Activated naive CD4-positive, alpha-beta T cell treated with anti-CD3 and anti-CD28 coated beads for 36 hours (primary cell): ENCODE measurements around the gene AGRP. TPM values are rescaled to one million over a fixed set of nuclear protein-coding genes. Genes with fewer than 3 reads are reported as not detected.

Experiments
- CTCF ChIA-PET: fragments of 350-600 bp; sonication (Branson Sonifier 250); formaldehyde crosslinking; loops from one replicate; lab custom pipeline; 2021; ENCODE audit warnings: antibody characterized with exemption; lab: Charles Lee
- DNase-seq: peaks from one replicate; pipeline ENCODE4 v3.0.0-alpha.2; 2020
- H3K27ac Mint-ChIP-seq: one replicate; pipeline ENCODE4 v1.8.0; 2021; ENCODE audit warnings: mild to moderate bottlenecking, mixed read lengths
- H3K27me3 Mint-ChIP-seq: one replicate; pipeline ENCODE4 v1.8.0; 2021; ENCODE audit warnings: low read depth, mixed read lengths
- H3K36me3 Mint-ChIP-seq: one replicate; pipeline ENCODE4 v1.8.0; 2021; ENCODE audit warnings: low read depth, mixed read lengths
- H3K4me1 Mint-ChIP-seq: one replicate; pipeline ENCODE4 v1.8.0; 2021; ENCODE audit warnings: low read depth, mixed read lengths
- H3K4me3 Mint-ChIP-seq: one replicate; pipeline ENCODE4 v1.8.0; 2021; ENCODE audit warnings: mild to moderate bottlenecking, moderate library complexity, mixed read lengths
- H3K9me3 Mint-ChIP-seq: one replicate; pipeline ENCODE4 v1.8.0; 2021; ENCODE audit warnings: mixed read lengths
- intact Hi-C: fragments of 100-400 bp; cut with micrococcal nuclease; formaldehyde crosslinking; loops from one replicate; pipeline ENCODE4 v1.15.1; 2023
- total RNA-seq, 2 experiments: library from RNA; stranded (reverse); gene quantifications; one replicate each; pipeline ENCODE4 v1.2.3, GENCODE V29; 2021

AGRP gene
- total RNA-seq, 2 experiments from 2014 or later = not detected

GRCh38 chr16:67474551-67475455 lies 8.5 kb downstream of the AGRP start:
- Mint-ChIP-seq H3K4me1 (peaks cover 47% of the 10 kb centered on the region), H3K36me3 (peaks cover 2% of the 10 kb centered on the region), H3K4me3 (no peak overlapping the region), H3K27me3 (no peaks in the 10 kb centered on the region), H3K9me3 (no peaks in the 10 kb centered on the region), H3K27ac (no peak overlapping the region)
- intact Hi-C loops = no loop called here
- CTCF ChIA-PET = interaction anchor here (1.0 to 2.6 kb wide), 3 partner anchors 8 to 47 kb away, joined by 3 to 10 read pairs (median 7); no protein-coding TSS in a partner anchor
- no peak for DNase-seq

GRCh38 chr16:67471758-67472384 lies 11.5 kb downstream of the AGRP start:
- H3K27me3 Mint-ChIP-seq = no peaks in the 10 kb centered on the region
- no peaks in the 10 kb centered on the region for H3K9me3 Mint-ChIP-seq
- H3K27ac Mint-ChIP-seq = no peak overlapping the region
- peaks cover 31% of the 10 kb centered on the region for H3K4me1 Mint-ChIP-seq
- intact Hi-C loops = no loop called here
- no peak overlapping the region for H3K4me3 Mint-ChIP-seq
- H3K36me3 Mint-ChIP-seq = no peaks in the 10 kb centered on the region
- no peak for DNase-seq
- CTCF ChIA-PET = no interaction called here

GRCh38 chr16:67470359-67470758 lies 13.0 kb downstream of the AGRP start:
- no peaks in the 10 kb centered on the region for H3K9me3 Mint-ChIP-seq
- no peaks in the 10 kb centered on the region for H3K27me3 Mint-ChIP-seq
- intact Hi-C loops = no loop called here
- H3K4me1 Mint-ChIP-seq = peaks cover 31% of the 10 kb centered on the region
- DNase-seq = no peak
- H3K36me3 Mint-ChIP-seq = no peaks in the 10 kb centered on the region
- H3K4me3 Mint-ChIP-seq = no peak overlapping the region
- H3K27ac Mint-ChIP-seq = no peak overlapping the region
- CTCF ChIA-PET = no interaction called here

- DNase-seq = no peak
- H3K27me3 Mint-ChIP-seq = no peaks in the 10 kb centered on the region
- H3K27ac Mint-ChIP-seq = no peak overlapping the region
- H3K4me1 Mint-ChIP-seq = peaks cover 25% of the 10 kb centered on the region
- no peak overlapping the region for H3K4me3 Mint-ChIP-seq
- CTCF ChIA-PET = interaction anchor here (0.9 to 8.0 kb wide), 2 partner anchors 41 to 191 kb away, joined by 3 to 55 read pairs; no protein-coding TSS in a partner anchor
- intact Hi-C loops = loop anchor here (5.0 kb wide), 1 partner anchor 121 kb away; no protein-coding TSS in a partner anchor
- no peaks in the 10 kb centered on the region for H3K36me3 Mint-ChIP-seq
- no peaks in the 10 kb centered on the region for H3K9me3 Mint-ChIP-seq
These were observed 14.6 kb downstream of the AGRP start for GRCh38 chr16:67468731-67469130.

GRCh38 chr16:67466581-67466980 lies 16.8 kb downstream of the AGRP start:
- intact Hi-C loops = loop anchor here (1.0 to 5.0 kb wide), 2 partner anchors 38 to 119 kb away; no protein-coding TSS in a partner anchor
- CTCF ChIA-PET = interaction anchor here (0.5 to 8.0 kb wide), 12 partner anchors 8 to 534 kb away, joined by 3 to 55 read pairs (median 4); no protein-coding TSS in a partner anchor
- H3K9me3 Mint-ChIP-seq = no peaks in the 10 kb centered on the region
- H3K27ac Mint-ChIP-seq = no peak overlapping the region
- H3K27me3 Mint-ChIP-seq = no peaks in the 10 kb centered on the region
- H3K4me1 Mint-ChIP-seq = peaks cover 16% of the 10 kb centered on the region
- H3K4me3 Mint-ChIP-seq = no peak overlapping the region
- no peaks in the 10 kb centered on the region for H3K36me3 Mint-ChIP-seq
- no peak for DNase-seq

- H3K27ac Mint-ChIP-seq = no peak overlapping the region
- H3K9me3 Mint-ChIP-seq = no peaks in the 10 kb centered on the region
- intact Hi-C loops = no loop called here
- no peaks in the 10 kb centered on the region for H3K27me3 Mint-ChIP-seq
- no peak for DNase-seq
- H3K4me3 Mint-ChIP-seq = no peak overlapping the region
- H3K36me3 Mint-ChIP-seq = no peaks in the 10 kb centered on the region
- CTCF ChIA-PET = interaction anchor here (0.5 to 8.0 kb wide), 5 partner anchors 8 to 49 kb away, joined by 3 to 55 read pairs (median 10); partner anchors contain the start of gene ATP6V0D1
- peaks cover 12% of the 10 kb centered on the region for H3K4me1 Mint-ChIP-seq
These were observed 18.8 kb downstream of the AGRP start for GRCh38 chr16:67464565-67464964.

GRCh38 chr16:67463691-67464090 lies 19.7 kb downstream of the AGRP start:
- H3K4me3 Mint-ChIP-seq = no peak overlapping the region
- no peaks in the 10 kb centered on the region for H3K36me3 Mint-ChIP-seq
- H3K27ac Mint-ChIP-seq = no peak overlapping the region
- DNase-seq = no peak
- CTCF ChIA-PET = interaction anchor here (0.5 to 8.0 kb wide), 5 partner anchors 18 to 101 kb away, joined by 3 to 55 read pairs (median 10); partner anchors contain the start of gene ATP6V0D1
- H3K4me1 Mint-ChIP-seq = peaks cover 12% of the 10 kb centered on the region
- H3K9me3 Mint-ChIP-seq = no peaks in the 10 kb centered on the region
- no peaks in the 10 kb centered on the region for H3K27me3 Mint-ChIP-seq
- intact Hi-C loops = no loop called here

- Mint-ChIP-seq H3K27me3 (no peaks in the 10 kb centered on the region), H3K27ac (no peak overlapping the region), H3K4me1 (peaks cover 12% of the 10 kb centered on the region), H3K9me3 (no peaks in the 10 kb centered on the region), H3K36me3 (no peaks in the 10 kb centered on the region), H3K4me3 (no peak overlapping the region)
- intact Hi-C loops = no loop called here
- CTCF ChIA-PET = interaction anchor here (0.5 to 8.0 kb wide), 4 partner anchors 10 to 101 kb away, joined by 3 to 55 read pairs (median 20); no protein-coding TSS in a partner anchor
- DNase-seq = no peak
These were observed 20.3 kb downstream of the AGRP start for GRCh38 chr16:67463059-67463458.

- H3K9me3 Mint-ChIP-seq = no peaks in the 10 kb centered on the region
- no peaks in the 10 kb centered on the region for H3K27me3 Mint-ChIP-seq
- no peak for DNase-seq
- no peaks in the 10 kb centered on the region for H3K36me3 Mint-ChIP-seq
- no peak overlapping the region for H3K27ac Mint-ChIP-seq
- peaks cover 12% of the 10 kb centered on the region for H3K4me1 Mint-ChIP-seq
- no peak overlapping the region for H3K4me3 Mint-ChIP-seq
- CTCF ChIA-PET = interaction anchor here (0.6 to 8.0 kb wide), 5 partner anchors 11 to 570 kb away, joined by 3 to 55 read pairs (median 4); no protein-coding TSS in a partner anchor
- intact Hi-C loops = no loop called here
These were observed 21.1 kb downstream of the AGRP start for GRCh38 chr16:67462279-67462655.

- H3K27ac Mint-ChIP-seq = no peak overlapping the region
- CTCF ChIA-PET = interaction anchor here (0.5 to 8.0 kb wide), 6 partner anchors 11 to 355 kb away, joined by 3 to 55 read pairs (median 4); no protein-coding TSS in a partner anchor
- no peak for DNase-seq
- H3K9me3 Mint-ChIP-seq = no peaks in the 10 kb centered on the region
- H3K27me3 Mint-ChIP-seq = no peaks in the 10 kb centered on the region
- intact Hi-C loops = no loop called here
- H3K36me3 Mint-ChIP-seq = no peaks in the 10 kb centered on the region
- no peak overlapping the region for H3K4me3 Mint-ChIP-seq
- peaks cover 15% of the 10 kb centered on the region for H3K4me1 Mint-ChIP-seq
These were observed 21.6 kb downstream of the AGRP start for GRCh38 chr16:67461600-67462278.

- intact Hi-C loops = no loop called here
- DNase-seq = no peak
- CTCF ChIA-PET = interaction anchor here (0.6 to 5.9 kb wide), 2 partner anchors 15 to 354 kb away, joined by 4 to 37 read pairs; no protein-coding TSS in a partner anchor
- H3K36me3 Mint-ChIP-seq = no peaks in the 10 kb centered on the region
- H3K9me3 Mint-ChIP-seq = no peaks in the 10 kb centered on the region
- H3K27me3 Mint-ChIP-seq = no peaks in the 10 kb centered on the region
- H3K4me1 Mint-ChIP-seq = peaks cover 13% of the 10 kb centered on the region
- no peak overlapping the region for H3K27ac Mint-ChIP-seq
- H3K4me3 Mint-ChIP-seq = no peak overlapping the region
These were observed 22.4 kb downstream of the AGRP start for GRCh38 chr16:67460961-67461360.
